HepG2 (cell line): ENCODE results near the gene ARL4D. TPM values are rescaled to one million over a fixed set of nuclear protein-coding genes. Genes with fewer than 3 reads are reported as not detected.

ENCODE experiments used
- ARHGAP35 ChIP-seq: sonication (generic); formaldehyde crosslinking; IDR thresholded peaks from 2 replicates; pipeline ENCODE4 v1.9.0; 2022; ENCODE audit warnings: mild to moderate bottlenecking, inconsistent platforms, moderate library complexity, missing genetic modification reagents, borderline replicate concordance
- ASH2L ChIP-seq: fragments of 300-600, 200-600 bp; sonication (generic); IDR thresholded peaks from 2 replicates; pipeline ENCODE4 v1.7.0; 2017; ENCODE audit warnings: low read depth, mild to moderate bottlenecking, moderate library complexity, mixed read lengths, low read length; ENCODE audit not compliant: insufficient read length
- ATF1 ChIP-seq: IDR thresholded peaks from 2 replicates; pipeline ENCODE4 v1.6.1; 2016; ENCODE audit warnings: mild to moderate bottlenecking, control low read depth
- ATF7-NPFF ChIP-seq: sonication (generic); formaldehyde crosslinking; IDR thresholded peaks from 2 replicates; pipeline ENCODE4 v1.8.1; 2023; ENCODE audit warnings: mild to moderate bottlenecking, low read depth, missing genetic modification reagents, moderate library complexity
- BORCS8-MEF2B ChIP-seq: sonication (generic); formaldehyde crosslinking; IDR thresholded peaks from 2 replicates; pipeline ENCODE4 v1.8.0; 2022; ENCODE audit warnings: mild to moderate bottlenecking, missing genetic modification reagents
- DRAP1 ChIP-seq: IDR thresholded peaks from 2 replicates; pipeline ENCODE4 v1.6.1; 2016; ENCODE audit warnings: missing genetic modification reagents, missing compliant biosample characterization
- EHMT2 ChIP-seq: fragments of 200-600 bp; sonication (generic); IDR thresholded peaks from 2 replicates; pipeline ENCODE4 v1.7.0; 2017; ENCODE audit warnings: antibody characterized with exemption, low read depth, low read length, borderline replicate concordance
- FOXJ3 ChIP-seq: sonication (generic); formaldehyde crosslinking; IDR thresholded peaks from 2 replicates; pipeline ENCODE4 v1.4.0; 2020; ENCODE audit warnings: missing genetic modification reagents, mild to moderate bottlenecking, borderline replicate concordance
- HNF1A ChIP-seq, 2 experiments: sonication (generic) in 1 of 2; formaldehyde crosslinking in 1 of 2; IDR thresholded peaks; 2 replicates each; pipeline versions ENCODE4 v1.4.0 to v1.6.1; 2016 to 2020; ENCODE audit warnings: borderline replicate concordance in 1 of 2, low read depth in 1 of 2, mild to moderate bottlenecking in 1 of 2, missing genetic modification reagents in 1 of 2
- HOXA9 ChIP-seq: sonication (generic); formaldehyde crosslinking; IDR thresholded peaks from 2 replicates; pipeline ENCODE4 v1.8.1; 2022; ENCODE audit warnings: missing genetic modification reagents, mild to moderate bottlenecking, moderate library complexity, borderline replicate concordance
- JARID2 ChIP-seq: sonication (generic); formaldehyde crosslinking; IDR thresholded peaks from 2 replicates; pipeline ENCODE4 v1.8.1; 2023; ENCODE audit warnings: missing genetic modification reagents, inconsistent platforms; ENCODE audit not compliant: insufficient replicate concordance
- MTERF4 ChIP-seq: sonication (generic); formaldehyde crosslinking; IDR thresholded peaks from 2 replicates; pipeline ENCODE4 v1.8.0; 2023; ENCODE audit warnings: mild to moderate bottlenecking, missing genetic modification reagents
- NFE2 ChIP-seq: sonication (generic); formaldehyde crosslinking; IDR thresholded peaks from 2 replicates; pipeline ENCODE4 v1.4.0; 2020; ENCODE audit warnings: missing genetic modification reagents
- NFE2L1 ChIP-seq: sonication (generic); formaldehyde crosslinking; IDR thresholded peaks from 2 replicates; pipeline ENCODE4 v1.4.0; 2020; ENCODE audit warnings: missing genetic modification reagents, mild to moderate bottlenecking, borderline replicate concordance
- POLR2AphosphoS5 ChIP-seq: IDR thresholded peaks from 2 replicates; pipeline ENCODE4 v1.6.1; 2012; ENCODE audit warnings: low read depth, low read length
- RFX1 ChIP-seq: fragments of 450-650 bp; IDR thresholded peaks from 2 replicates; pipeline ENCODE4 v1.6.1; 2017
- SP4 ChIP-seq: sonication (generic); formaldehyde crosslinking; IDR thresholded peaks from 2 replicates; pipeline ENCODE4 v1.8.1; 2023; ENCODE audit warnings: mild to moderate bottlenecking, missing genetic modification reagents
- SP5 ChIP-seq: IDR thresholded peaks from 2 replicates; pipeline ENCODE4 v1.6.1; 2016; ENCODE audit warnings: low read depth, borderline replicate concordance
- TMF1 ChIP-seq: sonication (generic); formaldehyde crosslinking; IDR thresholded peaks from 2 replicates; pipeline ENCODE4 v1.8.1; 2022; ENCODE audit warnings: low read depth, missing genetic modification reagents
- XRCC5 ChIP-seq: fragments of 200-400 bp; formaldehyde crosslinking; optimal IDR thresholded peaks from 2 replicates; pipeline ENCODE3; 2017; ENCODE audit warnings: mild to moderate bottlenecking, low read length
- ZFP41 ChIP-seq: sonication (generic); formaldehyde crosslinking; IDR thresholded peaks from 2 replicates; pipeline ENCODE4 v1.4.0; 2020; ENCODE audit warnings: mild to moderate bottlenecking, missing genetic modification reagents, borderline replicate concordance
- ZKSCAN8 ChIP-seq: IDR thresholded peaks from 2 replicates; pipeline ENCODE4 v1.6.1; 2016; ENCODE audit warnings: borderline replicate concordance, missing genetic modification reagents, missing compliant biosample characterization
- ZNF615 ChIP-seq: sonication (generic); formaldehyde crosslinking; IDR thresholded peaks from 2 replicates; pipeline ENCODE4 v1.5.0; 2020; ENCODE audit warnings: mild to moderate bottlenecking, missing genetic modification reagents, borderline replicate concordance
- ZNF703 ChIP-seq: sonication (generic); formaldehyde crosslinking; IDR thresholded peaks from 2 replicates; pipeline ENCODE4 v1.5.1; 2020; ENCODE audit warnings: missing genetic modification reagents, mild to moderate bottlenecking, moderate library complexity, borderline replicate concordance
- ZNF772 ChIP-seq: sonication (generic); formaldehyde crosslinking; IDR thresholded peaks from 2 replicates; pipeline ENCODE4 v1.5.0; 2020; ENCODE audit warnings: mild to moderate bottlenecking, missing genetic modification reagents
- polyA plus RNA-seq, 8 experiments: library from polyadenylated mRNA; depleted of rRNA in 3 of 8; stranded (reverse) in 7 of 8; unstranded in 1 of 8; fragments of >200 nt; fragmentation: Illumina TruSeq in 4 of 8; extraction: Trizol in 4 of 8; gene quantifications; 2 replicates each; pipeline versions ENCODE4 v1.2.1 to v1.2.3, GENCODE V29; 2011 to 2016; ENCODE audit warnings: low read depth in 4 of 8, missing spikeins in 1 of 8, mixed read lengths in 1 of 8; ENCODE audit not compliant: insufficient read depth in 1 of 8
- total RNA-seq, 5 experiments: library from RNA; depleted of rRNA; stranded (reverse); fragments of >200 nt; fragmentation: Illumina TruSeq; extraction: Trizol; gene quantifications; 2 replicates each; pipeline ENCODE4 v1.2.3, GENCODE V29; 2016; ENCODE audit warnings: low read depth in 1 of 5

The ARL4D gene
- total and polyA plus RNA-seq, 2 of the 13 experiments (the other 11 are each of a cell fraction or from before 2014, with no cell fraction given) = 9.0 to 25.9 TPM

GRCh38 chr17:43388359-43389045 lies 10.3 kb upstream of the ARL4D start (continued):
- TF ChIP-seq MTERF4 (CRISPR knock-in tag) = no peak
- TF ChIP-seq XRCC5 = peak; percentile 34
- TF ChIP-seq FOXJ3 = peak; percentile 12; the same call in 1 of the 2 replicates
- TF ChIP-seq ATF1 (CRISPR knock-in tag) = peak; percentile 70
- TF ChIP-seq SP5 (CRISPR knock-in tag) = no peak; the same call in 1 of the 2 replicates
- no peak for TF ChIP-seq HNF1A (IDR thresholded peaks at IDR 0.05; ENCODE audit: low read depth)
- no peak for TF ChIP-seq HNF1A (CRISPR knock-in tag; IDR thresholded peaks at IDR 0.05; ENCODE audit: borderline replicate concordance)
- TF ChIP-seq NFE2L1 (CRISPR knock-in tag) = no peak
- no peak for TF ChIP-seq NFE2 (CRISPR knock-in tag)
- TF ChIP-seq JARID2 (CRISPR knock-in tag) = no peak
- no peak for TF ChIP-seq EHMT2
- no peak for TF ChIP-seq ZNF703 (CRISPR knock-in tag)
- no peak; the same call in 1 of the 2 replicates for TF ChIP-seq ZKSCAN8 (CRISPR knock-in tag)
- peak; percentile 33 for TF ChIP-seq ASH2L
- peak; percentile 83 for TF ChIP-seq ZNF772 (CRISPR knock-in tag)
- TF ChIP-seq ZNF615 = no peak
- no peak; the same call in 1 of the 2 replicates for TF ChIP-seq TMF1 (CRISPR knock-in tag)
- no peak; the same call in 1 of the 2 replicates for TF ChIP-seq SP4
- TF ChIP-seq ARHGAP35 (CRISPR knock-in tag) = no peak
- TF ChIP-seq DRAP1 (CRISPR knock-in tag) = peak; percentile 90
- no peak for TF ChIP-seq ZFP41 (CRISPR knock-in tag)
- TF ChIP-seq POLR2AphosphoS5 = peak; percentile 89
- TF ChIP-seq HOXA9 (CRISPR knock-in tag) = no peak
- TF ChIP-seq BORCS8-MEF2B (CRISPR knock-in tag) = no peak; the same call in none of the 2 replicates
- no peak; the same call in 1 of the 2 replicates for TF ChIP-seq ATF7-NPFF (CRISPR knock-in tag)
- no peak for TF ChIP-seq RFX1
